Measurements from ENCODE around the gene AGTRAP. TPM values are rescaled to one million over a fixed set of nuclear protein-coding genes. Genes with fewer than 3 reads are reported as not detected.

The AGTRAP gene
- total and polyA plus RNA-seq, 2 of the 8 experiments (the other 6 are each of a cell fraction or from before 2014, with no cell fraction given), result 69.7 to 192 TPM

- H3K14ac ChIP-seq (ENCODE audit: insufficient read length), result no peak overlapping the region
- H3K23me2 ChIP-seq (ENCODE audit: low read depth, low read length), result peaks cover 23% of the 10 kb centered on the region
- no peaks in the 10 kb centered on the region for H3K36me3 ChIP-seq (ENCODE audit: control insufficient read depth in 2 of 4, insufficient read depth in 4 of 4, low read length in 3 of 4)
- H3K18ac ChIP-seq (ENCODE audit: extremely low read depth, low read length), result peak overlapping the region; percentile 68; the same call in 1 of the 2 replicates
- no peak overlapping the region for H4K5ac ChIP-seq (ENCODE audit: insufficient read length, low read depth, low read length)
- DNase-seq (ENCODE audit: low read depth in 1 of 2, low spot score in 2 of 2), result no peak
- peaks cover 8 to 55% of the 10 kb centered on the region in 2 experiments for H3K79me2 ChIP-seq (ENCODE audit: control insufficient read depth in 1 of 2, insufficient read depth in 2 of 2, low read length in 2 of 2)
- H2AFZ ChIP-seq (ENCODE audit: low read length), result no peak overlapping the region
- H2BK12ac ChIP-seq (ENCODE audit: low read depth, low read length), result peak overlapping the region; percentile 18; the same call in 1 of the 2 replicates
- TF ChIP-seq EZH2 (IDR thresholded peaks at IDR 0.05; ENCODE audit: low read depth, low read length, severe bottlenecking) (peak; percentile 21), CBX8 (IDR thresholded peaks at IDR 0.05; ENCODE audit: borderline replicate concordance, low read depth, low read length) (no peak), POLR2A (IDR thresholded peaks at IDR 0.05; ENCODE audit: control extremely low read depth in 1 of 2, low read depth in 2 of 2, low read length in 2 of 2) (0 out of 3 replicates have a peak, but pooled peaks of 1 of the 2 experiments have one; percentile 8), ZNF274 (IDR thresholded peaks at IDR 0.05; ENCODE audit: borderline replicate concordance, extremely low read depth, low read length) (no peak)
- H3K27ac ChIP-seq (ENCODE audit: low read depth, low read length), result no peak overlapping the region
- H3K4me2 ChIP-seq (ENCODE audit: insufficient read depth in 1 of 2, low read depth in 2 of 2, low read length in 2 of 2), result peak overlapping the region; percentile 71 to 80; a peak in 3 of 4 replicates
- WGBS, 2 experiments (ENCODE audit: extremely low coverage in 1 of 2, insufficient coverage in 1 of 2, insufficient read length in 1 of 2, insufficient replicate concordance in 2 of 2, low coverage in 1 of 2, low lambda C conversion rate in 2 of 2, missing lambda C conversion rate in 1 of 2), result 62% methylated on average over 6 of the region's 6 CpGs; no CpG with 5 or more reads in 1 of the 2 experiments
- H3K23ac ChIP-seq (ENCODE audit: insufficient read length), result no peak overlapping the region
- peak overlapping the region in 1 of 4 experiments; percentile 33; a peak in 1 of 7 replicates for H3K9ac ChIP-seq (replicated peaks in 1 of 4; ENCODE audit: extremely low read depth in 1 of 4, low read depth in 3 of 4, low read length in 3 of 4)
- peak overlapping the region; percentile 53; the same call in 1 of the 2 replicates for H2BK15ac ChIP-seq (ENCODE audit: low read length)
- peak overlapping the region in 3 of 4 experiments; percentile 75 to 99 (median 79); a peak in 4 of 8 replicates for H3K4me3 ChIP-seq (ENCODE audit: extremely low read depth in 1 of 4, insufficient read depth in 2 of 4, low read depth in 3 of 4, low read length in 4 of 4)
- H3K9me3 ChIP-seq (ENCODE audit: insufficient read depth in 2 of 2, low read depth in 1 of 2, low read length in 1 of 2), result no peaks in the 10 kb centered on the region
- FAIRE-seq, result no peak
- ChIA-PET POLR2A (ENCODE audit: partially characterized antibody) (interaction anchor here (1.0 to 32.0 kb wide), 10 partner anchors 17 to 216 kb away, joined by 3 to 1025 read pairs (median 4); partner anchors contain the start of genes AGTRAP, FBXO2, FBXO6 and MAD2L2), CTCF (ENCODE audit: partially characterized antibody) (interaction anchor here (1.5 to 7.3 kb wide), 7 partner anchors 8 to 56 kb away, joined by 5 to 129 read pairs (median 11); partner anchors contain the start of gene FBXO6)
- H3K79me1 ChIP-seq (ENCODE audit: low read depth, low read length), result peaks cover 19% of the 10 kb centered on the region
- no peak overlapping the region for H2BK120ac ChIP-seq (replicated peaks; ENCODE audit: low read depth, low read length)
- no peak overlapping the region for H4K91ac ChIP-seq (replicated peaks; ENCODE audit: insufficient read length, low read length)
- peak overlapping the region; percentile 86; the same call in 1 of the 2 replicates for H2BK20ac ChIP-seq (ENCODE audit: low read length)
- peaks cover 0 to 4% of the 10 kb centered on the region in 2 experiments for H4K20me1 ChIP-seq (replicated peaks in 1 of 2; ENCODE audit: control insufficient read depth in 1 of 2, insufficient read depth in 2 of 2, low read length in 2 of 2)
- peaks cover 0 to 2% (median 0%) of the 10 kb centered on the region in 4 experiments; a peak in 2 of 7 replicates for H3K27me3 ChIP-seq (replicated peaks in 1 of 4; ENCODE audit: control insufficient read depth in 3 of 4, extremely low read depth in 1 of 4, insufficient read depth in 3 of 4, low read length in 3 of 4)
- peaks cover 8 to 38% (median 26%) of the 10 kb centered on the region in 4 experiments for H3K4me1 ChIP-seq (replicated peaks in 1 of 4; ENCODE audit: control insufficient read depth in 3 of 4, insufficient read depth in 4 of 4, low read length in 3 of 4)
- H2AK5ac ChIP-seq (ENCODE audit: low read depth, low read length), result no peak overlapping the region; the same call in 1 of the 2 replicates
- H4K8ac ChIP-seq (ENCODE audit: extremely low read depth, insufficient read depth, low read length), result no peak overlapping the region
- peak overlapping the region; percentile 48; the same call in 1 of the 2 replicates for H2BK5ac ChIP-seq (ENCODE audit: low read depth, low read length)
- H3K4ac ChIP-seq (replicated peaks; ENCODE audit: insufficient read length, low read depth, low read length), result no peak overlapping the region
- H3K56ac ChIP-seq (replicated peaks; ENCODE audit: insufficient read length, low read depth, low read length), result no peak overlapping the region
Measured at GRCh38 chr1:11693024-11693590, 42.8 kb upstream of the AGTRAP start.

Data from H1 (cell line).